K562 (cell line): ENCODE data around the gene ST7. TPM values are rescaled to one million over a fixed set of nuclear protein-coding genes. Genes with fewer than 3 reads are reported as not detected.

Experiments used
- ATAC-seq: fragments of 200-7000 bp; cut with Tn5 transposase; 3 replicates; pipeline ENCODE4 v1.9.1; 2020; ENCODE audit warnings: moderate library complexity
- BruUV-seq: library from RNA; stranded (reverse); fragments of 400-500 nt; replicated peaks from 2 replicates; lab custom pipeline; 2021; lab: Mats Ljungman, UMichigan
- CTCF ChIA-PET: fragments of 300-600 bp; formaldehyde crosslinking; extraction: SDS; loops from one replicate; lab custom pipeline; 2021; ENCODE audit warnings: low intra/inter-chr PET ratio; lab: Yijun Ruan, JAX
- POLR2A ChIA-PET: fragments of 300-600, 350-650 bp; sonication (Branson Sonifier 250); formaldehyde crosslinking; extraction: SDS; loops from one replicate; lab custom pipeline; 2021; ENCODE audit warnings: antibody characterized with exemption, inconsistent platforms; lab: Yijun Ruan, JAX
- DNase-seq, 4 experiments: peaks; one replicate each; pipeline versions ENCODE4 v3.0.0 to v3.0.0-alpha.2; 2011 to 2018; ENCODE audit warnings: low spot score in 3 of 4, mixed read lengths in 3 of 4; ENCODE audit errors: extremely low read depth in 1 of 4
- FAIRE-seq: peaks from 2 replicates; lab custom pipeline; 2011; peaks lifted over from hg19 to GRCh38; lab: Jason Lieb, UNC
- H2AFZ ChIP-seq: 2 replicates; pipeline ENCODE4 v1.6.0; 2011; ENCODE audit warnings: low read depth, low read length, control low read depth, inconsistent platforms
- H3K27ac ChIP-seq: fragments of 200-600 bp; 3 replicates; pipeline ENCODE4 v1.8.0; 2011; ENCODE audit warnings: low read depth, mild to moderate bottlenecking, control low read depth, inconsistent platforms, low read length, moderate library complexity, mixed read lengths; ENCODE audit errors: extremely low read depth
- H3K27me3 ChIP-seq, 2 experiments: fragments of 300-600 bp in 1 of 2; 2 replicates in 1 of 2; 3 replicates in 1 of 2; pipeline versions ENCODE4 v1.6.0 to v1.8.0; 2011; ENCODE audit warnings: inconsistent platforms in 2 of 2, low read length in 2 of 2, mild to moderate bottlenecking in 1 of 2, mixed read lengths in 1 of 2, moderate library complexity in 1 of 2; ENCODE audit not compliant: control insufficient read depth in 2 of 2, insufficient read depth in 2 of 2
- H3K36me3 ChIP-seq: fragments of 300-600 bp; 3 replicates; pipeline ENCODE4 v1.8.0; 2011; ENCODE audit warnings: mild to moderate bottlenecking, low read length, inconsistent platforms; ENCODE audit not compliant: control insufficient read depth, insufficient read depth
- H3K4me1 ChIP-seq, 2 experiments: fragments of 200-600 bp in 1 of 2; replicated peaks in 1 of 2; 2 replicates in 1 of 2; 3 replicates in 1 of 2; pipeline versions ENCODE4 v1.5.1 to v1.8.0; 2011; ENCODE audit warnings: inconsistent platforms in 2 of 2, low read length in 2 of 2, mild to moderate bottlenecking in 1 of 2, mixed read lengths in 1 of 2, moderate library complexity in 1 of 2; ENCODE audit not compliant: control insufficient read depth in 2 of 2, insufficient read depth in 2 of 2
- H3K4me2 ChIP-seq: 2 replicates; pipeline ENCODE4 v1.6.1; 2011; ENCODE audit warnings: low read length, control low read depth, inconsistent platforms, mixed read lengths; ENCODE audit not compliant: insufficient read depth
- H3K4me3 ChIP-seq: fragments of 200-600 bp; sonication (generic), shearing (Covaris generic); 2 replicates; pipeline ENCODE4 v1.5.1; 2016; ENCODE audit warnings: control low read depth, inconsistent platforms
- H3K79me2 ChIP-seq: fragments of 200-600 bp; 3 replicates; pipeline ENCODE4 v1.8.0; 2011; ENCODE audit warnings: low read length, inconsistent platforms; ENCODE audit not compliant: control insufficient read depth, insufficient read depth
- H3K9ac ChIP-seq, 2 experiments: 2 replicates each; pipeline versions ENCODE4 v1.6.0 to v1.6.1; 2011; ENCODE audit warnings: low read depth in 2 of 2, low read length in 2 of 2, control low read depth in 1 of 2, inconsistent platforms in 1 of 2, mild to moderate bottlenecking in 1 of 2, mixed read lengths in 1 of 2; ENCODE audit not compliant: insufficient read depth in 1 of 2
- H3K9me1 ChIP-seq: one replicate; pipeline ENCODE4 v1.6.0; 2011; ENCODE audit warnings: inconsistent platforms, mild to moderate bottlenecking, low read length, moderate library complexity; ENCODE audit not compliant: control insufficient read depth, insufficient read depth
- H3K9me3 ChIP-seq: replicated peaks from 2 replicates; pipeline ENCODE4 v1.5.1; 2011; ENCODE audit warnings: low read depth, low read length, inconsistent platforms; ENCODE audit not compliant: control insufficient read depth, insufficient read depth
- H4K20me1 ChIP-seq: replicated peaks from 2 replicates; pipeline ENCODE4 v1.6.1; 2011; ENCODE audit warnings: low read length, inconsistent platforms, mixed read lengths; ENCODE audit not compliant: control insufficient read depth, insufficient read depth
- ATF1 ChIP-seq, 2 experiments: fragments of 450-650 bp in 1 of 2; IDR thresholded peaks; 2 replicates each; pipeline ENCODE4 v1.6.1; 2016; ENCODE audit warnings: missing compliant biosample characterization in 1 of 2, missing genetic modification characterization in 1 of 2
- ATF7 ChIP-seq: fragments of 450-650 bp; IDR thresholded peaks from 2 replicates; pipeline ENCODE4 v1.7.1; 2014; ENCODE audit warnings: mild to moderate bottlenecking, moderate library complexity
- CEBPG ChIP-seq, 3 experiments: fragments of 200-800 bp in 1 of 3; sonication (Bioruptor generic) in 1 of 3; sonication (generic) in 1 of 3; formaldehyde crosslinking in 1 of 3; IDR thresholded peaks in 2 of 3; conservative IDR thresholded peaks in 1 of 3; 2 replicates each; pipeline versions ENCODE4 v1.6.1 to v1.8.0; 2016 to 2022; ENCODE audit warnings: missing compliant biosample characterization in 2 of 3, missing genetic modification characterization in 2 of 3, mild to moderate bottlenecking in 1 of 3, missing genetic modification reagents in 1 of 3
- CHD1 ChIP-seq: fragments of 200-600 bp; sonication (generic); IDR thresholded peaks from one replicate; pipeline ENCODE4 v1.6.1; 2012; ENCODE audit warnings: mild to moderate bottlenecking, moderate library complexity, low read length, inconsistent platforms
- DPF2 ChIP-seq: fragments of 450-650 bp; IDR thresholded peaks from 2 replicates; pipeline ENCODE4 v1.6.1; 2016
- HLTF ChIP-seq: fragments of 450-650 bp; IDR thresholded peaks from 2 replicates; pipeline ENCODE4 v1.6.1; 2016
- IRF2 ChIP-seq: sonication (generic); formaldehyde crosslinking; IDR thresholded peaks from 2 replicates; pipeline ENCODE4 v1.8.1; 2022; ENCODE audit warnings: mild to moderate bottlenecking, missing genetic modification reagents
- KDM5B ChIP-seq: fragments of 200-600 bp; sonication (generic); IDR thresholded peaks from 2 replicates; pipeline ENCODE4 v1.6.1; 2012; ENCODE audit warnings: low read depth, mild to moderate bottlenecking, moderate library complexity, low read length, control low read depth, inconsistent platforms; ENCODE audit not compliant: insufficient replicate concordance
- MED1 ChIP-seq: sonication (generic); formaldehyde crosslinking; IDR thresholded peaks from 2 replicates; pipeline ENCODE4 v1.8.1; 2023; ENCODE audit warnings: missing genetic modification reagents, borderline replicate concordance
- MTA2 ChIP-seq: fragments of 450-650 bp; IDR thresholded peaks from 2 replicates; pipeline ENCODE4 v1.6.1; 2016; ENCODE audit warnings: low read depth
- NONO ChIP-seq, 2 experiments: fragments of 200-400 bp in 1 of 2; fragments of 450-650 bp in 1 of 2; formaldehyde crosslinking in 1 of 2; IDR thresholded peaks; 2 replicates each; pipeline ENCODE4 v1.6.1; 2017; ENCODE audit warnings: low read depth in 2 of 2, mild to moderate bottlenecking in 2 of 2, moderate library complexity in 2 of 2, low read length in 1 of 2
- PURB ChIP-seq: sonication (generic); formaldehyde crosslinking; IDR thresholded peaks from 2 replicates; pipeline ENCODE4 v1.9.0; 2021; ENCODE audit warnings: low read depth, mild to moderate bottlenecking, missing genetic modification reagents
- ZNF444 ChIP-seq: fragments of 250-450 bp; sonication (Bioruptor Pico); IDR thresholded peaks from 2 replicates; pipeline ENCODE4 v1.4.0; 2020; ENCODE audit warnings: mild to moderate bottlenecking, moderate library complexity
- ZNF717 ChIP-seq: fragments of 250-450 bp; sonication (Bioruptor Pico); IDR thresholded peaks from 2 replicates; pipeline ENCODE4 v1.5.0; 2021
- WGBS: fragments of 100-300 bp; shearing (Covaris generic); methylation state at CpG from one replicate; pipeline ENCODE4 v1.1.6; 2016; ENCODE audit warnings: low coverage, mixed read lengths; ENCODE audit not compliant: insufficient coverage; ENCODE audit errors: missing lambda C conversion rate; 5-methylcytosine and 5-hydroxymethylcytosine counted together
- in situ Hi-C: fragments of 300-500 bp; cut with MboI; formaldehyde crosslinking; loops from 4 replicates; pipeline ENCODE4 v1.15.0; 2018; ENCODE audit warnings: inconsistent platforms, mixed read lengths
- intact Hi-C: fragments of 100-400 bp; cut with micrococcal nuclease; formaldehyde crosslinking; loops from 2 replicates; pipeline ENCODE4 v1.14.2; 2022
- polyA plus RNA-seq, 8 experiments: library from polyadenylated mRNA; depleted of rRNA in 4 of 8; stranded (reverse) in 5 of 8; unstranded in 3 of 8; fragments of >200 nt; fragmentation: Nextera tagmentation in 2 of 8; fragmentation: Illumina TruSeq in 1 of 8; extraction: Ambion mirVana in 2 of 8; extraction: Trizol in 1 of 8; gene quantifications; 2 replicates each; pipeline versions ENCODE4 v1.2.1 to v1.2.3, GENCODE V29; 2011 to 2014; ENCODE audit warnings: inconsistent platforms in 1 of 8, missing spikeins in 1 of 8
- total RNA-seq, 7 experiments: library from RNA; depleted of rRNA in 6 of 7; stranded (reverse); fragments of >200 nt in 6 of 7; fragmentation: Illumina TruSeq in 2 of 7; extraction: Trizol in 2 of 7; gene quantifications; 2 replicates each; pipeline versions ENCODE4 v1.2.1 to v1.2.3, GENCODE V29; 2011 to 2021; ENCODE audit warnings: low replicate concordance in 1 of 7
- TF ChIP-seq, protein P1 (sequence below): fragments of 450-650 bp; IDR thresholded peaks from 2 replicates; pipeline ENCODE4 v1.6.1; 2017; ENCODE audit warnings: mild to moderate bottlenecking, moderate library complexity

The ST7 gene
- total and polyA plus RNA-seq, 9 of the 15 experiments (the other 6 are each of a cell fraction or from before 2014, with no cell fraction given): 23.9 to 56.3 (median 36.9) TPM

DNA sequence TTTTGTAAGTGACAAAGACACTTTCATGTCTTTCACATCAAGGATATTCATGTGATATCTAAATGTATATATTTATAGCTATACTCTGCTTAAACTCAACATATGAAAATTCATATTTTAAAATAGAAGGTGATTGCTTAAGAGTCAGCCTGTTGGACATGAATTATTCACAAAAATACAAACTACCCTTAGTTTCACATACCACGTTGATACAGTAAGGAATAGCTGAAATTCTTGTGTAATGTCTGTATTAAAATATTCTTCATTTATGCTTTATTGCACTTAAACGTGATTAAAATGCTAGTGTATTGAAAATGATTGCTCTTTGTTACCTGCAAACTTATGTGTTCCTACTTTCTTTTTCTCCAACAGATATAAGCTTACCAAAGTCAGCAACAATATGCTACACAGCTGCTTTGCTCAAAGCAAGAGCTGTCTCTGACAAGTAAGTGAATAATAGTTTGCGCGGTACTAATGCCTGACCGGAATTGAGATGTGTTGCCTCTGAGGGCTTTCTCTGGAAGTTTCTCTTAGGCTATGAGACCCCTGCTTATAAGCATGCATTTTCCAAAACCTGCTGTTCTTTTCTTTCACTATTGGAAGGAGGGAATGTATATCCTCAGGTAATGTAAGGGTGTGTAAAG is 235.8 kb downstream of the ST7 start:
- ATAC-seq (no peak), FAIRE-seq (peak; percentile 11), DNase-seq (no peak)
- Histone ChIP-seq H3K4me3 (no peak overlapping the region), H3K9me1 (no peaks in the 10 kb centered on the region), H3K4me1 (peaks cover 0 to 12% of the 10 kb centered on the region in 2 experiments; a peak in 2 of 5 replicates), H3K4me2 (no peak overlapping the region), H4K20me1 (no peaks in the 10 kb centered on the region), H2AFZ (no peak overlapping the region), H3K9ac (no peak overlapping the region), H3K9me3 (no peaks in the 10 kb centered on the region), H3K36me3 (peaks cover 47% of the 10 kb centered on the region), H3K27me3 (no peaks in the 10 kb centered on the region), H3K79me2 (no peaks in the 10 kb centered on the region), H3K27ac (no peak overlapping the region)
- no TSS peak for BruUV-seq
- in situ Hi-C loops: no loop called here
- no peak for TF ChIP-seq IRF2
- TF ChIP-seq CEBPG (CRISPR knock-in tag; IDR thresholded peaks at IDR 0.05): no peak
- 0 out of 4 replicates have a peak, but pooled peaks of 1 of the 2 experiments have one; percentile 11 for TF ChIP-seq CEBPG (tag; conservative IDR thresholded peaks at IDR 0.05 in 1 of 2, IDR thresholded peaks at IDR 0.05 in 1 of 2)
- ChIA-PET CTCF (no interaction called here), POLR2A (no interaction called here)
- intact Hi-C loops: no loop called here
- 86% methylated on average over 5 of the region's 5 CpGs for WGBS

DNA sequence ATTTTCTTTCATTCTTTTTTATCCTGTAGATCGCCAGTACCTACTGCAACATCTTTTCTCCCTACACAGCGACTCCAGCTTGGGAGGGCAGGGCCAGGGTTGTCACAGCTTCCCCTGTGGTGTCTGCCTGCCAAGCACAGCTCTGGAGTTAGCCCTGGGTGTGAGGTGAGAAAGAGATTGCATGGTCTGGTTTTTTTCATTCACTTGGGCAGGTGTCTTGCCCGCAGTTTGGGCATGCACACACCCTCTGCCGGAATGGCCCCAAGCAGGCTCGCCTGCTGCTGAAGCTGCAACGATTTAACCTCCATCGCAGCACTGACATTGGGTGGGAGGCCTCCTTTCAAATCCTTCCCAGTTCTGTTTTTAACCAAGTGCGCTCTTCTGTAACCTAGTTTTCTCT is 236.8 kb downstream of the ST7 start:
- intact Hi-C loops: no loop called here
- Histone ChIP-seq H2AFZ (no peak overlapping the region), H4K20me1 (no peaks in the 10 kb centered on the region), H3K9me3 (no peaks in the 10 kb centered on the region), H3K27ac (no peak overlapping the region), H3K79me2 (no peaks in the 10 kb centered on the region), H3K27me3 (no peaks in the 10 kb centered on the region), H3K9ac (no peak overlapping the region), H3K9me1 (no peaks in the 10 kb centered on the region), H3K36me3 (peaks cover 53% of the 10 kb centered on the region), H3K4me3 (no peak overlapping the region), H3K4me2 (no peak overlapping the region), H3K4me1 (peaks cover 0 to 7% of the 10 kb centered on the region in 2 experiments; a peak in 2 of 5 replicates)
- BruUV-seq: no TSS peak
- in situ Hi-C loops: no loop called here
- CTCF ChIA-PET: no interaction called here
- FAIRE-seq (no peak), ATAC-seq (no peak), DNase-seq (no peak)
- TF ChIP-seq CHD1 (no peak), ZNF444 (CRISPR knock-in tag) (no peak), PURB (CRISPR knock-in tag) (no peak), HLTF (no peak), ZNF717 (CRISPR knock-in tag) (no peak), DPF2 (no peak), NONO (IDR thresholded peaks at IDR 0.05; ENCODE audit: low read depth in 2 of 2, low read length in 1 of 2) (no peak), ATF1 (CRISPR knock-in tag; IDR thresholded peaks at IDR 0.05) (no peak), ATF1 (tag; IDR thresholded peaks at IDR 0.05) (no peak), ATF7 (no peak), MTA2 (no peak), KDM5B (no peak), MED1 (CRISPR knock-in tag) (no peak)
- TF ChIP-seq, protein P1, sequence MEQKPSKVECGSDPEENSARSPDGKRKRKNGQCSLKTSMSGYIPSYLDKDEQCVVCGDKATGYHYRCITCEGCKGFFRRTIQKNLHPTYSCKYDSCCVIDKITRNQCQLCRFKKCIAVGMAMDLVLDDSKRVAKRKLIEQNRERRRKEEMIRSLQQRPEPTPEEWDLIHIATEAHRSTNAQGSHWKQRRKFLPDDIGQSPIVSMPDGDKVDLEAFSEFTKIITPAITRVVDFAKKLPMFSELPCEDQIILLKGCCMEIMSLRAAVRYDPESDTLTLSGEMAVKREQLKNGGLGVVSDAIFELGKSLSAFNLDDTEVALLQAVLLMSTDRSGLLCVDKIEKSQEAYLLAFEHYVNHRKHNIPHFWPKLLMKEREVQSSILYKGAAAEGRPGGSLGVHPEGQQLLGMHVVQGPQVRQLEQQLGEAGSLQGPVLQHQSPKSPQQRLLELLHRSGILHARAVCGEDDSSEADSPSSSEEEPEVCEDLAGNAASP: no peak
- POLR2A ChIA-PET: interaction anchor here (0.7 kb wide), 1 partner anchor 28 kb away, joined by 3 read pairs; no protein-coding TSS in a partner anchor
- 89% methylated on average over 8 of the region's 8 CpGs for WGBS
